NCI-H226 (cell line): Measurements from ENCODE around the gene NAMPT.

Experiments
- DNase-seq: peaks from one replicate; pipeline ENCODE4 v3.0.0-alpha.2; 2015

Gene NAMPT

DNA sequence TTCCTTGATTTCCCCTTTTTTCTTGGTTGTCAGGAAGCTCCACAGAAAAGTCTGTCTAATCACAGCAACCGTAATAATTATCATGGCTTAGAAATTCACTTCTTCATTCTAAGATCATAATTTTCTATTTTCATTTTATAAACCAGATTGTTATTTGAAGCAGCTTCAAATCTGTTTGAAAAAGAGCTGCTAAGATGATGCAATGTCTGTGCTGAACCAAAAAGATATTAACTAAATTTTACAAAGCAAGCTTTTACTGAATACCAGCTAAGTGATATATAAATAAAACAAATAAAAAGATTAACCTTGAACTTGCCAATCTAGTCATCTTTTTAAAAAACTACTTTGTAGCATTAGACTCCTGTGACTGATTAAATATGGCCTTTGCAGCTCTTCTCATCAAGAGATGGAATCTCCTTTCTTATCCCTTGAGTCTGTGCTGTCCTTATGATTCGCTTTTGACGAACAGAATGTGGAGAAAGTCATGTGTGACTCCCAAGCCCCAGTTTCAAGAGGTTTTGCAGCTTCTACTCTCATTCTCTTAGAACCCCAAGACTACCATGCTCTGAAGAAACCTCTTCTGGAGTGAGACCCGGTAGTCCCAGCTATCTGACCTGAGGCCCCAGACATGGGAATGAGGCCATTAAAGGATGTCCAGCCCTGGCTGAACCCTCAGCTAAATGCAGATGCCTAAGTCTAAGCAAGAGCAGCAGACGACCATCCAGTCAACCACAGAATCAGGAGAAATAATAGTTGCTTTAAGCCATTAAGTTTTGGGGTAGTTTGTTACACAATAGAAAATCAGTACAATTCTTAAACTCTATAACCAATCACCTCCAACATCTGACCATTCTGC is 14.4 kb downstream of the NAMPT start:
- DNase-seq: no peak

DNA sequence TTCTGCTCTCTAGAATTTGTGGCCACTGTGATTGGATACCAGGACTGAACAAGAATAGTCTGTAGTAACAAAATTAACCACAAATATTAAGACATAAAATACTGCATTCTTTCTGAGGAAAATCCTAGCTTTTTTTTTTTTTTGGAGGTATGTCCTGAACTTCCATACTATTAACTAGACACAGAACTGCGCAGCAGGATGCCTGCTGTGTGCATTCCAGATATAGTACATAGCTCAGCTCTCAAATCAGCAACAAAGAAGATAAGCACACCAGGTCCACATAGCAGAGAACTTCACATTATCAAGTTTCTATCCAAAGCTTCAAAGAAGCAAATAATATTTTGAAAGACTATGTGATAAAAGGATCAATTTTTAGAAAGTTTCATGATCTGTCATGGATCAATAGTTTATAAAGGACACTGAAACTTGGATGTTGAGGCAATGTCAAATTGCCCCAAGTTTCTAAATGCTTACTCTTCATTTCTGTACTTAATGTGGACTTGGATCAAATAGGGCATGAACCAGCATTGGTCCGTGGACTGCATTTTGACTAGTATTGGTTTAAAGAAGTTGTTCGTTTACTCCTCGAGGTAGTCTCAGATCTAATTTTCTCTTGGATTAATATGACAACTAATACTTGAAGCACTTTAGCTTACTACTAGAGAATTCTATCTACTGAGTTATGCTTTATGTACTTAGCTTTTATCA is 15.4 kb downstream of the NAMPT start:
- DNase-seq: no peak

DNA sequence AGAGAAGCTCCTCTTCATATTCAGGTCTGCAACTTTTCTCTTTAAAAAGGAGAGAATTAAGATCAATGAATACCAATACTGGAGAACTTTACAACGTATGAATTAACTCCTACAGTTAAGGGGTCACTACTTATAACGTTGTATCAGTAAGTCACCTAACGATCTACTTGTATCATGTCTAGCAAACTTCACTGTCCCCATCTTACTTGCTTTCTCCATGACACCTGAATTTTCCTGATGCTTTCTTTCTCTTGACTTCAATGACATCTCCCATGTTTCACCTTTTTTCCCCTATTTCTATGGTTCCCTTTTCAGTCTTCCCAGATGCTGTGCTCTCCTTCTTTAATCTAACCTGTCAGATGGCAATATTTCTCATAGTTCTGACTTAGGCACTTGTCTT is 19.6 kb downstream of the NAMPT start:
- DNase-seq: no peak

DNA sequence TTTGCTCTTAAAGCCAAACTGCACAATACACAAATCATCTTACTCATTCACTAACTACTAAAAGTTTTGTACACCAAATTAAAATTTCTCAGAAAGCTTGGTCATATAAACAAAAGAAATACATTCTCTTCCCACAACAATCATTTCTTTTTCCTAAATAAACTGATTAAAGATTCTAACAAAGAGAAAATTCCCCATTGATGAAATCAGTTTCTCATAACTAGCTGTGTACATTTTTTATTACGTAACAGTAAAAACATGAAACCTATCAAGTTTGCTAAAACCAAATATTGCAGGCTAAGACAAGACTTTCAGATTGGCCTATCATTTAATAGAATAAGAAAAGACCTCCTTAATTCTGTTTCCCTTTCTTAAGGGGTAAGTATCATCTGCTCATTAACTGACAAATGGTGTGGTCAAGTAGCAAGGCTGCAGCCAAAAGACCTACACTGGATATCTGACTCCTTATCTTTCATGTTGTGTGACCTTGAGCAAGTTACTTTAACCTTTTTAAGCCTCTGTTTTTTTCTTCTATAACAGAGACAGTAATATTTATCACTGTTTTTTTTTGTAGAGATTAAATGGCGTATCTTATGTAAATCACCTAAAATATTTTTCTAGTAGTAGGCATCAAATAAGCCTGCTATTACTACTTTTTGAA is 22.4 kb downstream of the NAMPT start:
- no peak for DNase-seq

DNA sequence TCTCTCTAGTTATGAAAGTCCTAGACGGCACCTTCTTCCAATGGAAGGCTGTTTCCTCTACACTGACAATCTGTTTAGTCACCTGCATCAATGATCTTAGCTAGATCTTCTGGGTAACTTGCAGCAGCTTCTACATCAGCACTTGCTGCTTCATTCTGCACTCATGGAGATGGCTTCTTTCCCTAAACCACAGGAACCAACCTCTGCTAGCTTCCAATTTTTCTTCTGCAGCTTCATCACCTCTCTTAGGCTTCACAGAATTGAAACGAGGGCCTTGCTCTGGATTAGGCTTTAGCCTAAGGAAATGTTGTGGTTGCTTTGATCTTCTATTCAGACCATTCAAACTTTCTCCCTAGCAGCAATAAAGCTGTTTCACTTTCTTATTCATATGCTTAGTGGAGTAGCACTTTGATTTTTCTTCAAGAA is 24.6 kb downstream of the NAMPT start:
- DNase-seq: no peak

DNA sequence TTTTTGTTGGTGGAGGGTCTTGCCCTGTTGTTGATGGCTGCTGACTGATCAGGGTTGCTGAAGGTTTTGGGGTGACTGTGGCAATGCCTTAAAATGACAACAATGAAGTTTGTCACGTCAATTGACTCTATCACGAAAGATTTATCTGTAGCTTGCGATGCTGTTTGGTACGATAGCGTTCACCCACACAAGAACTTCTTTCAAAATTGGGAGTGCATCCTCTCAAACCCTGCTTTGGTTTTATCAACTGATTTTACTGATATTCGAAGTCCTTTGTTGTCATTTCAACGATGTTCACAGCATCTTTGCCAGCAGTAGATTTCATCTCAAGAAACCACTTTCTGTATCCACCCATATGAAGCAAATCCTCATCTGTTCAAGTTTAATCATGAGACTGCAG is 26.0 kb downstream of the NAMPT start:
- no peak for DNase-seq

DNA sequence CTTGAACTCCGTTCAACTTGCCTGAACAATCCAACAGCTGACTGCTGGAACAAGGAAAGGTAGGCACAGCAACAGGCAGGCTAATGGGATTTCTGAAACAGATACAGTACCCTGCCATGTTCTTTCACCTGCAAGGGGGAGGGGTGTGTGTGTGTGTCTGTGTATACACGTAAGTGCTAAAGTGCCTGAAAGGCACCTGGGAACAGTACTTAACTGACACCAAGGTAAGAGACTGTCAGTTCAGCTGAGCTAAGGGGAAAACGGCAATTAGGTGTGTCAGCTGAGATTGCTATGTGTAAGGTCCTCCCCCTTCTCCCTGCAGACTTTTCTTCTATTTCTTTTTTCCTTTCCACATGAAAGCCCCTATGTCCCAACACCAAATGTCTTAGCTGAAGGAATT is 27.0 kb downstream of the NAMPT start:
- DNase-seq: no peak

DNA sequence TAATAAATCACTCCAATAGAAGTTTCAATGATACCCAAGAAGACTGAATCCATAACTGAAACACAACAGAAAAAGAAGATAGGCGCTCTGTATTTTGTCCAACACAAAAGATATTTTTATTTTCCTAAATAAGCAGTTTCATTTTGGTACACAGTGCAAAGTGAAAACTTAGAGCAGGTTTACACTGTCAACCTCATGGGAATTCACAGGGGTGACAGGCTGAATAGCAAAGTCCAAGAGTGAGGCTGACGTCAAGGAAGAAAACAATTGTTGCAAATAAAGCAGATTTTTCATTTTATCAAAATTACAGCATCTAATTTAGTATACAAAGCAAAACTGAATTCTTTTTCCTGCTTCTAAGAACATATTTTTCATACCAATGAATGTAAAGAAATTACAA is 28.6 kb downstream of the NAMPT start:
- no peak for DNase-seq

DNA sequence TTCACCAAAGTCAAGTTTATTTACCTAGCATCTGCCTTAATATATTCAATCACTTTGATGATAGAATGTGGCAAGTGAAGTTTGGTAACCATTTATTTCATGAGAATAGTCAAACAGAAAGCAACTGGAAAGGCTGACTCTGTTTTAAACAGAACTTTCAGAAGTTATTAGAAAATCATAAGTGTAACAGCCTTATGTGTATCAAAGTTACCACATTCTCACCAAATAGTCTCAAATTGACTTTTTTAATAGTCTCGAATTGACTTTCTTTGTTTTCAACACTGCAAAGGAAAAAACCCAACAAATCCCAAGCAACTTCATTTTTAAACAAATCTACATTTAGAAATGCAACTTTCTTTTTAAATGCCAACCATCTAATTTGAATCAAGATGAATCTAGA is 29.5 kb downstream of the NAMPT start:
- no peak for DNase-seq

DNA sequence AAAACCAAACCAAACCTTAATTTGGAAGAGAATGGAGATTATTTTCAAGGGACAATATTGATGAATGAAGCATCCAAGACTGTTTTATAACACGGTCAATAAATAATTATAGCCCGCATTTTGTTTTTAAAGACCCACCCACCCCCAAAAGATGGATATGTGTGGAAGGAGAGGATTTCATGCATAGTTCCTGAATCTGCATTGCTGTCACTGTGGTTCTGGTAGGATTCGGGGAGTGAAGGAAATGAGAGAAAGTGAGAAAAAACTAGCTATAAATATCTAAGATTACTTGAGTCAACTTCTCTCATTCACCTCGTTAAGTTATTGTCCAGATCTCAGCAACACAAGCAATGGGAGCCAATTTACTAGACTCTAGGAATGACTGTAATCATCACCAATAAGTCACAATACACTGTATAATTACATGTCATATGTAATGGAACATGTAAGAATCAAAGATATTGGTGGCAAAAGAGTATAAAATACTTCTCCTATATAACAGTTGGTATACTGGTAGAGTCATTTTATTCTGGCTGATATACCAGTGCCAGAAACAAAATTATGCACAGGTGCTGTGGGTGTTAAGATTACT is 30.2 kb downstream of the NAMPT start:
- DNase-seq: no peak

DNA sequence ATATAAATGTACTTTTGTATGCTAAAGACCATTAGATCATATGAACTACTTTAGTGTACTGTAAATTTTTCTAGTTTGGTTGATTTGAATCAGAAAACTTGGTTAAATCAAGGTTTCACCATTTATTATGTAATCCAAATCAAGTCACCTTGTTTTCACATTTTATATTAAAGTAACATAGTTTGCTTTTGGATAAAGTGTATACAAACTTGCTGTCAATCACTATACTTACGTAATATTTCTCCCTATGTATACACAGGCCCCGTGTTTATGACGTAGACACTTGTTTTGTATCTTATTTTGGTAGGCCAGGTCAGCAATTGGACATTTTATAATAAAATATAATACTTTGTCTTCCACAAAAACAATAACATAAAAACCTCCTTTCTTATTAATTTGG is 32.2 kb downstream of the NAMPT start:
- DNase-seq: no peak

DNA sequence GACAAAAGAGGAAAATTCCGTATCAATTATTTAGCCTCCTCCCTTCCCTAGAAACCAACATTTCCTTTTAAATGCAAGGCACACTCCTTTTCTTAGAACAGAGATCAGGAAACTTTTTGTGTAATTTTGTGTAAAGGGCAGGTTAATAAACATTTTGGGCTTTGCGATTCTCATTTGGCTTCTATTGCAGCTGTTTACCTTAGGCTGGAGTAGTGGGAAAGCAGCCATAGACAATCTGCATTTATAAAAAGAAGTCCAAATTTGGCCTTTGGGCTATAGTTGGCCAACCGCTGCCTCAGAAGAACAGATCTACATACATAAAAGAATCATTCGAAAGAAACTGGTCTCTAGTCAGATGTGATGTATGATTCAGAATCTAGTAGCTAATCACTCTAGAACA is 35.3 kb downstream of the NAMPT start:
- no peak for DNase-seq

DNA sequence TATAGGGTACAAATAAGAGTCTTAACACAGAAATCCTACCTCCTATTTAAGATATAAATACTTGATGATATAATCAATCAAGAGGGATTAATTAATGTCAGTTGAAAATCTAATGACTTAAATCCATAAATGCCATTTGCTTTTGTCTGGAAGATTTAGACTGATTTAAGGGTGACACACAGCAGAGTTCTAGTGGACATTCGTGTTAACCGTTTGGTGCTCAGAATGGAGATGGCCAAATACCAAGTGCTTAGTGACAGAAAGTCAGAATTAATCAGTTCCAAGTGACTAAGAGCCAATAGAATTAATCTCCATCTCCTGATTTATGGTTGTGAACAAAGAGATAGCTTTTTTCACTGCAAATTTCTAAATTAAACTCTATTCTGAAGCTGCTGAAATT is 36.2 kb downstream of the NAMPT start:
- no peak for DNase-seq

DNA sequence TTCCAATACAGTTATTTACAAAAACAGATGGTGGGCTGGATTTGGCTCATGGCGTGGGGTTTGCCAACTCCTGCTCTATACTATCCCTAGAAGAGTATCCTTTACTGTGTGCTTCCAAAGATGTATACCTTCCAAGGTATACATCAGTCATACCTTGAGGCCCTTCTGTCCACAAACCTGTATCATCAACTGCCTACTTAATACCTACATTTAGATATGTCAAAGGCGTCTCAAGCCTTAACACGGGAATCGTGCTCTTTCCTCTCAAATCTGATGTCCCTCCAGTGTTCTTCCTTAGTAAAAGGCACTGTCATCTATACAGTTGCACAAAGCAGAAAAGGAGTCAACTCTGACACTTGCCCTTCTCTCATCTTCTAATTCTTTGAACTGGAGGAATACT is 36.9 kb downstream of the NAMPT start:
- DNase-seq: no peak

DNA sequence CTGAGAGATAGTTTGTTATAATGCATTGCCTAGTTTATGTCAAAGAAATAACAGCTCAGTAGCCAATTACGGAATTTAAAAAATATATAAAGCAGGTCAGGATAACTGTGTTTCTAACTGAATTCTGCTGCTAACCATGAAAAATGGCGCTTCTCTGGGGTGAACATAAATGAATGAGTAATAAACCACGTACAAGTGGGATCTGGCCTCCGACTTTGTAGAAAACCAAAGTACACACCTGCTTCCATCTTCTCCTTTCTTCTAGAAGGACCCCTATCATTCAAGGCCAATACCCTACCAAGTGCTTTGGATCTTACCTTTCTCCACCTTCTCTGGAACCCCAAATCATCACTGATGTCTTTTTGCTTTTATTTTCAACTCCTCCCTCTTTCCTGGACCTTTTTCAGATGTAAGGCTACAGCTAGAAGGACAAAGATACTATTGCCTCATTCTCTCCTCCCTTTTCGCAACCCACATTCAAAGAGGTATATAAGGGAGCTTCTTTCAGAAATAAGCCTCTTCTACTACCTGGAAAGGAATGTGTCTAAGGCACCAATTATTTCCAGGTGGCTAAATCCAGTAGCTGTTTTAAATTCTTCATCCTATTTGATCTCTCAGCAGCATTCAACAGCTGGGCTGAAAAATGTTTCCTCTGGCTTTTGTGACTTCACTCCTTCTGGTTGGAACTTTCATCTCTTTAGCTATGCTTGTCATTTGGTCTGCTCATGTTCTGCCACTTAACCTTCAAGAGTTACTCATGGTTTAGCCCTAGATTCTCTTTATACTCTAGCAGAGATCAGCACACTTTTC is 37.7 kb downstream of the NAMPT start:
- no peak for DNase-seq

DNA sequence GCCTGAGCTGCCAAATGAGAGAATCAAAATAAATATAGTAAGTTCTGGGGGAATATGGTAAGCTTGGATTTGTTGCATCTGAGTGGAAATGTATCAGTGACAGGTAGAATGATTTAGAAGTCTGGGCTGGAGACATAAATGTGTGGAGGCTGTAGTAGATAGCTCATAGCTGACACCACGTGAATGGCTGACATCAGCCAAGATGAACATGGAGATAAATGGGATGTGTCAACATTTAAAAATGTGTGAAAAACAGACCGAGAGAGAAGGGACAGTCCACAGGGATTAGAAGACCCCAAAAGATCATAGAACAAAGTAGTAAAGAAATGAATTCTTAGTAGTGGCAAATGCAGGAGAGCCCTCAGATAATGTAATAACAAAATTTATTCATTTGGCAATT is 40.9 kb downstream of the NAMPT start:
- peak; percentile 71 for DNase-seq

DNA sequence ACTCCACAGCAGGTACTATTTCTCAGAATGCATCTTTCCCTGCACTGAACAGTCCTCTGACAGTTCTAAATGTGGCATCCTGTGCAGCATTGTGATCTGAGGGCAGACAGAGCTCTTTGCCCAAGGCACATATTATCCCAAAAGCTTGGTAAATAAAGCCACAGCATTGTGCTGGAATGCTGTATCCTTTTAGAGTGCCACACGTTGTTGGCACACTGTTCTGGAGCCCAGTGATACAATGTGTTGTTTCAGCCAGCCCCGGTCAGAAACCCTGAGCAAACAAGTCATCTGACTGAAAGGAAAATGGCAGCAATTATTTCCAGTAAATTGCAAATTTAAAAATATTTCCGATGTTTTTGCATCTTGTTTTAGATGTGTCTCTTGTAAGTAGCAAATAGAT is 45.4 kb downstream of the NAMPT start:
- no peak for DNase-seq

DNA sequence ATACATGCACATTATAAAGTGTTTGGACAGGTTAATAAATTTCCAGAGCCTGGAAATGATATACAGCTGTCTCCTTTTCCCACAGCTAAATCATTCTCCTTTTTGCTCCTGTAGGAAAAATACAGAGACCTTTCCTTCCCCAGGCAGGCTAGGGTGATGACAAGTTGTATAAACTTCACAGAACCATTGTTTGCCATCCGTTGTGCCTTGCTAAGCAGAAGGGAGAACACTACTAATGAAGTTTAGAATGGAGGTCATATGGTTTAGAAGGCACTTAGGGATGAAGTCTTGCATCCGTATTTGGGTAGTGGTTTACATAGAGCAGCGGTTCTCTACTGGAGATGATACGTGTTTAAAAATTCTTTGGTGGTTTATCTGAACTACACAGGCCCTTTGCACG is 46.0 kb downstream of the NAMPT start:
- no peak for DNase-seq

DNA sequence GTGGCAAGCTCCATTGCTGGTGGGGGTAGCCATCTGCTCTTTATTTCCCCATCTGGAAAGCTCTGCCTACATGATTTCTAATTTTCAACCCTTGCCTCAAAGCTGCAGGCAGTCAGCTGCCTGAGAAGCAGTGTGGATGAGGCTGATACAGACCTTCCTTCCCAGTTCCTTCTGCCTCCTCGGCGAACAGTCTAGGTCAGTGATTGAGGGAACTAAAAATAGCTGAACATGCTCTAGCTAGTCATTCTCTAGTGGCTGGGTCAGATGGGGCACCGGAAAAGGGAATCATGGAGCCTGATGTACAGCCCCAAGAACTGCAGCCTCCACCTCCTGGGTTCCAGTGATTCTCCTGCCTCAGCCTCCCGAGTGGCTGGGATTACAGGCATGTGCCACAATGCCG is 48.7 kb downstream of the NAMPT start:
- no peak for DNase-seq

DNA sequence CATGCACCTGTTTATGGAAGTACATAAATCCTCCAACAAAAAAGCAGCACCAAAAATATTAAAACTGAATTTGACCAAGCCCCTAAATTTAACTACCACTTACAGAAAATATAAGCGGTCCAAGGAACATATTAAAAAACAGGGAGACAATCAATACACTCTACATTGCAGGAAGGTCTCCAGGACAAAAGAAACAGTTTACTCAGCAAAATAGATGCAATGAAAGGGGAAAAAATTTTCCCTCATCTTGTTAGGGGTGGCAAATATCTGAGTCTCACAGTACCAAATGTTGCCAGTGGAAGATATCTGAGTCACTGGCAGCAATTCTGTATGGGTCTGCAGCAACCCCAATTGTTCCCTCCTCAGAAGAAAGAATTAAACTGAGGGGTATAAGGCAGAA is 50.4 kb downstream of the NAMPT start:
- no peak for DNase-seq

DNA sequence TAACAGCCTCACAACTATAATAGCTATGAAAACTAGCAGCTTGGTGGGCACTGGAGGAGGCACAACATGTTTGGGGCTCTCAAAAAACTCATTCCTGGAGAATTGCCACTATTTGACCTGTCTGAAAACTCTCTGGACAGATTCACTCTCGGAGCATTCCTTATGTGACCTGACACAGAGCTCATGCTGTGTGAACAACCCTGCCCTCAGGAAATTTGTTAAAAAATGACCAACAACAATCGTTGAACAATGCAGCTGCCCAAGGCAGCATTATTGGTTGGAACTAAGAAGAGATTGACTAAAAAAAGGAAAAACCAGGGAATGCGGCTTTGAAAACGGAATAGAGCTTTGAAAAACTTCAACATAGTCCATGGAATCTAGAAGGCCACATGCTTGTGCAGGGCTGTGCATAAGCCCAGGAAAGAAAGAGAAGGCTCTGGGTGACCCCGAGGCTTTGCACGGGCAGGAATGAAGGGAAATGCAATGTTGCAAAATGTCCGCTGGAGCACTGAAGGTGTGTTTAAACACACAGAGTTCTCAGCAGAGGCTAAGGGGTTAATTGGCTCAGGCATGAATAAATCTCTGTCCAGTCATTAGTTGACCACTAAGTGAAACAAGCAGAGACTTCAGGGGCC is 52.8 kb downstream of the NAMPT start:
- DNase-seq: no peak

DNA sequence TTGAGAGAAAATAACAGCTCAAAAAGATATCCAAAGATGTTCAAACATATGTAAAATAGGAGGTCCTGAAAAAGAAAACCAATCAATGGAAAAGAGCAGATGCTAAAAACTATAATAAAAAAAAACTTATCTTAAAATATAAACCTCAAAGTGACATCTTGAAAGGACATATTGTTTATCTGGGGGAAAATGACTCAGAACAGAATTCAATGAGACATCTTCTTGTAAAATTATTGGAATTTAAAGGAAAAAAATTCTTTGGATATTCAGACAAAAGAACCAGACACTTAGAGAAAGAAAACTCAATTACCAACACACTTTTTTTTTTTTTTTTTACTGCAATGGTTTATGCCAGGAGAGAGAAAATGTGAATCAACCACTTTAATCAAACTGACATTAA is 58.9 kb downstream of the NAMPT start:
- DNase-seq: no peak
